ENCODE data around the gene ZMAT2. TPM values are rescaled to one million over a fixed set of nuclear protein-coding genes. Genes with fewer than 3 reads are reported as not detected.

ZMAT2 gene
- total and polyA plus RNA-seq, 2 donors (not counting 3 experiments of a cell fraction or from before 2014, with no cell fraction given) = 49.0 to 58.0 TPM

DNA sequence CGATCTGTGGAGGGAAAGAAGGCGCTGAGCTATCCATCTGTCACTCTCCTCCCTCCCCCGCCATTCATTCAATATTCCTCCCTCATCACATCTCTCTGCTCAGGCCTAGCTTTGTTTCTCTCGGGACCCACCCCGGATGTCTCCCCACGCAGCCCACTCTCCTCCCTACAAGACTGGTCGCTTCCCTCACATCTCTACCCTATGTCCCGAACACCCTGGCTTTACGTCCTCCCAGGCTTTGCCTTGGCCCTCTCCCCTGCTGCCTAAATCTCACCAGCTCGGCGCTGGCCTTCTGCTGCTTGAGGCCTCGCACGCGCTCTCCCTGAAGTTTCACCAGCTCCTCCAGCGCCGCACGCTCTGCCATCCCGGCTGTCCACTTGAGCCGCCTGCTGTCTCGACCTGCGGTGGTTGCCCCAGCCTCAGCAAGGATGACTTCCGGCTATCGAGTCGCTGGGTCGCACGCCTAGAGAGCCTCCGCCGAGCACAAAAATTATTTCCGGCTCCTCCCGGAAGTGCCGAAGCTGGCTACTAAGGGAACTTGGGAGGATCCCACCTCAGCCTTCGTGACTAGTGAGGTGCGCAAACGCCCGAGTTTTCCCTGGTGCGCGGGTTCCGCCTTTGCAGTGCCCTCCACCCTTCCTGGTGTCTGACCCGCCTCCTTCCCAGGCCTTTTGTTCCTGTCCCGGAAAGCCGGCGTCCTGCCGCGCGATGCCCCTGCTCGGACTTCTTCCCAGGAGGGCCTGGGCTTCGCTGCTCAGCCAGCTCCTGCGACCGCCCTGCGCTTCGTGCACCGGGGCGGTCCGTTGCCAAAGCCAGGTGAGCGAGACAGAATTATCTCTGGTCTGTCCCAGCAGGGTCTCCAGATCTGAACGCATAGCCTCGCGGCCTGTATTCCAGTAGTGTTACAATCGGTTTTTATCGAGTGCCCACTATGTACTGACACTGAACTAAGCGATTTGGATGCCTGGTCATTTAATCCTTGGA is 9.0 kb upstream of the ZMAT2 start, which contains the start of the genes HARS1 and HARS2:
HARS1 (minus strand) TSS at position 430 of the 984 bp plus-strand sequence; CDS start at position 364, 66 bp downstream.
HARS2 (plus strand) TSS at position 515 of the 984 bp plus-strand sequence; CDS start at position 709, 194 bp downstream.
- Histone ChIP-seq H3K4me2 (ENCODE audit: insufficient read depth, low read length) (peak within 1 kb of the TSS; percentile 98), H3K4me1 (ENCODE audit: control insufficient read depth, extremely low read depth, insufficient read depth, low read length) (peaks cover 13% of the 10 kb centered on the region), H3K4me3 (replicated peaks in 1 of 3; ENCODE audit: insufficient read depth in 1 of 3, low read depth in 1 of 3, low read length in 3 of 3) (peak within 1 kb of the TSS; percentile 80 to 90 (median 82)), H3K9ac (replicated peaks; ENCODE audit: extremely low read depth, insufficient read depth, low read length) (peak within 1 kb of the TSS; percentile 96), H2AFZ (ENCODE audit: low read depth, low read length) (peak within 1 kb of the TSS; percentile 66), H3K9me3 (replicated peaks; ENCODE audit: control insufficient read depth, insufficient read depth, low read length) (no peaks in the 10 kb centered on the region), H3K79me2 (ENCODE audit: control insufficient read depth, insufficient read depth, low read length) (peaks cover 41% of the 10 kb centered on the region), H3K27ac (ENCODE audit: insufficient read depth, low read depth, low read length) (peak within 1 kb of the TSS; percentile 72), H3K36me3 (ENCODE audit: control insufficient read depth in 2 of 2, extremely low read depth in 1 of 2, insufficient read depth in 2 of 2, low read length in 2 of 2) (peaks cover 21 to 23% of the 10 kb centered on the region in 2 experiments), H3K27me3 (ENCODE audit: control insufficient read depth in 2 of 2, insufficient read depth in 2 of 2, low read length in 2 of 2) (no peaks in the 10 kb centered on the region), H4K20me1 (replicated peaks; ENCODE audit: control insufficient read depth, extremely low read depth, insufficient read depth, low read length) (no peaks in the 10 kb centered on the region), H3K9me1 (replicated peaks; ENCODE audit: control insufficient read depth, extremely low read depth, insufficient read depth, low read length) (no peaks in the 10 kb centered on the region)
- no TSS peak for BruUV-seq (replicated peaks)
- ChIA-PET CTCF (interaction anchor here (0.9 to 1.5 kb wide), 12 partner anchors 9 to 318 kb away, joined by 3 to 9 read pairs (median 3); partner anchors contain the start of genes EIF4EBP3, IK, NDUFA2 and ZMAT2), POLR2A (interaction anchor here (0.8 to 1.8 kb wide), 6 partner anchors 9 to 241 kb away, joined by 3 to 9 read pairs (median 4); partner anchors contain the start of genes IK and ZMAT2)
- dilution Hi-C loops (cut with MboI; ENCODE audit: extremely low pct_ligation_motif_present, low sequenced_read_pairs) = no loop called here
- FAIRE-seq (peak; percentile 91), DNase-seq (ENCODE audit: low read depth, low spot score) (peak; percentile 94)
- peak; percentile 88 for TF ChIP-seq POLR2AphosphoS5 (IDR thresholded peaks at IDR 0.05; ENCODE audit: insufficient read depth, low read depth, low read length)
- TF ChIP-seq, protein P1, sequence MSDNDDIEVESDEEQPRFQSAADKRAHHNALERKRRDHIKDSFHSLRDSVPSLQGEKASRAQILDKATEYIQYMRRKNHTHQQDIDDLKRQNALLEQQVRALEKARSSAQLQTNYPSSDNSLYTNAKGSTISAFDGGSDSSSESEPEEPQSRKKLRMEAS (IDR thresholded peaks at IDR 0.05; ENCODE audit: insufficient read depth, insufficient read length) = peak; percentile 54
- TF ChIP-seq POLR2A (IDR thresholded peaks at IDR 0.05; ENCODE audit: low read depth, low read length) = peak; percentile 90
- TF ChIP-seq GATA2 (IDR thresholded peaks at IDR 0.05; ENCODE audit: insufficient read depth, insufficient read length, low read depth, low read length) = no peak
- intact Hi-C loops (cut with micrococcal nuclease) = loop anchor here (1.0 kb wide), 6 partner anchors 9 to 127 kb away; partner anchors contain the start of genes APBB3, IK, NDUFA2 and SLC35A4

DNA sequence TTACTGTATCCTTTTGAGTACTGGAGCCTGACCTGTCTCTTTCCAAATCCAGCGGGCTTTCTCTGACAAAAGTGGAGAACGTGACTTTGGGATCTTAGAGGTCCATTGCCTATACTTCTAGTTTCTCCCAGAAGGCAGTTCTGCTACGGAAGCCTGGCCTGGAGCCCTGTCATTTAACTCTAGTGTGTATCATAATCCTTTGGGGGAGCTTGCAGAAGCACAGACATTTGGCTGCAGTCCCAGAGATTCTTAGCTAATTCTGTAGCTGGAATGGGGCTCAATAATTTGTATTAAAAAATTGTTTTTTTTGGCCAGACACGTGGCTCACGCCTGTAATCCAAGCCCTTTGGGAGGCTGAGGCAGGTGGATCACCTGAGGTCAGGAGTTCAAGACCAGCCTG is 6.0 kb upstream of the ZMAT2 start:
- Histone ChIP-seq H3K4me1 (ENCODE audit: control insufficient read depth, extremely low read depth, insufficient read depth, low read length) (peaks cover 13% of the 10 kb centered on the region), H2AFZ (ENCODE audit: low read depth, low read length) (no peak overlapping the region), H3K9ac (replicated peaks; ENCODE audit: extremely low read depth, insufficient read depth, low read length) (no peak overlapping the region), H3K9me1 (replicated peaks; ENCODE audit: control insufficient read depth, extremely low read depth, insufficient read depth, low read length) (no peaks in the 10 kb centered on the region), H3K36me3 (ENCODE audit: control insufficient read depth in 2 of 2, extremely low read depth in 1 of 2, insufficient read depth in 2 of 2, low read length in 2 of 2) (peaks cover 39 to 41% of the 10 kb centered on the region in 2 experiments), H3K4me3 (replicated peaks in 1 of 3; ENCODE audit: insufficient read depth in 1 of 3, low read depth in 1 of 3, low read length in 3 of 3) (no peak overlapping the region), H4K20me1 (replicated peaks; ENCODE audit: control insufficient read depth, extremely low read depth, insufficient read depth, low read length) (no peaks in the 10 kb centered on the region), H3K4me2 (ENCODE audit: insufficient read depth, low read length) (no peak overlapping the region), H3K9me3 (replicated peaks; ENCODE audit: control insufficient read depth, insufficient read depth, low read length) (no peaks in the 10 kb centered on the region), H3K79me2 (ENCODE audit: control insufficient read depth, insufficient read depth, low read length) (peaks cover 39% of the 10 kb centered on the region), H3K27ac (ENCODE audit: insufficient read depth, low read depth, low read length) (no peak overlapping the region), H3K27me3 (ENCODE audit: control insufficient read depth in 2 of 2, insufficient read depth in 2 of 2, low read length in 2 of 2) (no peaks in the 10 kb centered on the region)
- DNase-seq (ENCODE audit: low read depth, low spot score) (no peak), FAIRE-seq (no peak)
- dilution Hi-C loops (cut with MboI; ENCODE audit: extremely low pct_ligation_motif_present, low sequenced_read_pairs) (no loop called here), intact Hi-C loops (cut with micrococcal nuclease) (no loop called here)
- CTCF ChIA-PET = no interaction called here
- POLR2A ChIA-PET = no interaction called here
- TF ChIP-seq, protein P1 (IDR thresholded peaks at IDR 0.05; ENCODE audit: insufficient read depth, insufficient read length) = no peak
- TF ChIP-seq EZH2 (IDR thresholded peaks at IDR 0.05; ENCODE audit: borderline replicate concordance, low read depth, low read length, severe bottlenecking) = no peak
- no peak for TF ChIP-seq JUN (IDR thresholded peaks at IDR 0.05; ENCODE audit: borderline replicate concordance, insufficient read depth, insufficient read length, low read depth)
- no peak for TF ChIP-seq GATA2 (IDR thresholded peaks at IDR 0.05; ENCODE audit: insufficient read depth, insufficient read length, low read depth, low read length)
- no peak for TF ChIP-seq POLR2A (IDR thresholded peaks at IDR 0.05; ENCODE audit: low read depth, low read length)
- TF ChIP-seq, protein P2, sequence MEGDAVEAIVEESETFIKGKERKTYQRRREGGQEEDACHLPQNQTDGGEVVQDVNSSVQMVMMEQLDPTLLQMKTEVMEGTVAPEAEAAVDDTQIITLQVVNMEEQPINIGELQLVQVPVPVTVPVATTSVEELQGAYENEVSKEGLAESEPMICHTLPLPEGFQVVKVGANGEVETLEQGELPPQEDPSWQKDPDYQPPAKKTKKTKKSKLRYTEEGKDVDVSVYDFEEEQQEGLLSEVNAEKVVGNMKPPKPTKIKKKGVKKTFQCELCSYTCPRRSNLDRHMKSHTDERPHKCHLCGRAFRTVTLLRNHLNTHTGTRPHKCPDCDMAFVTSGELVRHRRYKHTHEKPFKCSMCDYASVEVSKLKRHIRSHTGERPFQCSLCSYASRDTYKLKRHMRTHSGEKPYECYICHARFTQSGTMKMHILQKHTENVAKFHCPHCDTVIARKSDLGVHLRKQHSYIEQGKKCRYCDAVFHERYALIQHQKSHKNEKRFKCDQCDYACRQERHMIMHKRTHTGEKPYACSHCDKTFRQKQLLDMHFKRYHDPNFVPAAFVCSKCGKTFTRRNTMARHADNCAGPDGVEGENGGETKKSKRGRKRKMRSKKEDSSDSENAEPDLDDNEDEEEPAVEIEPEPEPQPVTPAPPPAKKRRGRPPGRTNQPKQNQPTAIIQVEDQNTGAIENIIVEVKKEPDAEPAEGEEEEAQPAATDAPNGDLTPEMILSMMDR (IDR thresholded peaks at IDR 0.05; ENCODE audit: extremely low read depth in 1 of 2, insufficient read depth in 1 of 2, low read depth in 1 of 2, low read length in 2 of 2) = no peak
- no peak for TF ChIP-seq FOS (IDR thresholded peaks at IDR 0.05; ENCODE audit: borderline replicate concordance, insufficient read depth, low read length)
- no peak for TF ChIP-seq MYC (IDR thresholded peaks at IDR 0.05; ENCODE audit: low read depth, low read length)
- no peak for TF ChIP-seq POLR2AphosphoS5 (IDR thresholded peaks at IDR 0.05; ENCODE audit: insufficient read depth, low read depth, low read length)
- BruUV-seq (replicated peaks) = no TSS peak

Measured in endothelial cell of umbilical vein (primary cell).